GM10266 (cell line): ENCODE measurements around the gene TMEM135.
"Not testable (repeated sequence)": the region's sequence is repeated elsewhere in the genome, so short reads cannot be mapped to it uniquely, and the experiment has no call there.

Source experiments
- DNase-seq: peaks from one replicate; pipeline ENCODE4 v3.0.0; 2012; ENCODE audit errors: extremely low spot score
- TF ChIP-seq, protein P1 (sequence below): IDR thresholded peaks from 2 replicates; pipeline ENCODE4 v1.5.1; 2012; ENCODE audit warnings: mild to moderate bottlenecking, low read depth; ENCODE audit not compliant: control insufficient read depth, insufficient read depth; ENCODE audit errors: missing control alignments

TMEM135 gene

DNA sequence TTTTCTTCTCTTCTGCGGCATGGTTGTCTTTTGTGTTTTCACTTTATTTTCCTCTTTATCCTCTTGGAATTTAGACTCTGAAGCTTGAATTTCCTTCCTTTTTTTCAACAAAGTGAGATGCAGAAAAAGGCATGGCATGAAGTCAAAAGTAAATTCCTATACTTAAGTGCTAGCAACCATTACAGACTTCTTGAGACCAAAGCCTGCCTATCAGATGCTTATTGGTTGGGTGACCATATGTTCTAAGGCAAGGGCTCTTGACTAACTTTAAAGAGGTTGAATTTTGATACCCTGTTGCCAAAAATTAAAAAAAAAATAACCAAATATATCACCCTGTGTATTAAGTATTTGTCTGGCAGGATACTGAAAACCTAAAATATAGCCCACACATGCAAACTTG lies 237.4 kb downstream of the TMEM135 start:
- TF ChIP-seq, protein P1, sequence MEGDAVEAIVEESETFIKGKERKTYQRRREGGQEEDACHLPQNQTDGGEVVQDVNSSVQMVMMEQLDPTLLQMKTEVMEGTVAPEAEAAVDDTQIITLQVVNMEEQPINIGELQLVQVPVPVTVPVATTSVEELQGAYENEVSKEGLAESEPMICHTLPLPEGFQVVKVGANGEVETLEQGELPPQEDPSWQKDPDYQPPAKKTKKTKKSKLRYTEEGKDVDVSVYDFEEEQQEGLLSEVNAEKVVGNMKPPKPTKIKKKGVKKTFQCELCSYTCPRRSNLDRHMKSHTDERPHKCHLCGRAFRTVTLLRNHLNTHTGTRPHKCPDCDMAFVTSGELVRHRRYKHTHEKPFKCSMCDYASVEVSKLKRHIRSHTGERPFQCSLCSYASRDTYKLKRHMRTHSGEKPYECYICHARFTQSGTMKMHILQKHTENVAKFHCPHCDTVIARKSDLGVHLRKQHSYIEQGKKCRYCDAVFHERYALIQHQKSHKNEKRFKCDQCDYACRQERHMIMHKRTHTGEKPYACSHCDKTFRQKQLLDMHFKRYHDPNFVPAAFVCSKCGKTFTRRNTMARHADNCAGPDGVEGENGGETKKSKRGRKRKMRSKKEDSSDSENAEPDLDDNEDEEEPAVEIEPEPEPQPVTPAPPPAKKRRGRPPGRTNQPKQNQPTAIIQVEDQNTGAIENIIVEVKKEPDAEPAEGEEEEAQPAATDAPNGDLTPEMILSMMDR = no peak

DNA sequence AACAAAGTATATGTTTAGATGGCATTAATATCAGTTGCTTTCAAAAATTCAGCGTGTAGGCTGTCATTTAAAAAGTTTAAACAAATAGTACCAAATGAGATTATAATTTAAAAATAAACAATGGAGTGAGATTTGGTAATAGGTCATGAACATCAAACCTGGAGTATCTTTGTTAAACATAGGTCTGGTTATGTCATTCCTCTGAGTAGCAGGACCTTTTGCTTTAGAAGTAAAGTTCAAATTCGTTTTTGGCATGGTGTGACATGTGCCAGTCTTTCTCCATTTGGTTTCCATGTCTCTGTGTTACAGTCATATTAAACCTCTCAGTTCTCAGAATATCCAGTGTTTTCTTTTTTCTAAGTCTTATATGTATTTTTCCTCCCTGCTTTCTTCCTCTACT lies 242.4 kb downstream of the TMEM135 start:
- TF ChIP-seq, protein P1 = no peak
- no peak for DNase-seq

More for the DNA sequence above, 237.4 kb downstream of the TMEM135 start:
- DNase-seq = no peak

DNA sequence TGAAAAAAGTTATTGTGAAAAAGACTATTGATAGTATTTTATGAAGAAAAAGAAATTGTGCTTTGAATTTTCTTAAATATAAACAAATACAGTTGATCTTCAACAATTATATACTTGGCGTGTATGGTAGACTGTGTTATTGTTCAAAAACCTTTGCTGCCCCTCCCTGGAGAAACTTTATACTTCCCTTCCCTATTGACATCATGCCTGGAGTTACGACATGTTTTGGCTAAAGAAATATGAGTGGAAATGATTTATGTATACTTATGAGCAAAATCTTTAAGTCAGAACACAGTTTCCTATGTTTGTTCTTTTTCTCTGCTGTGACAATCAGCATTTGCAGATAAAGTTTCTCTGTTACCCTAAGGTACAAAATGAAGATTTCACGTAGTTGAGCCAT lies 243.8 kb downstream of the TMEM135 start:
- no peak for DNase-seq
- TF ChIP-seq, protein P1 = no peak

DNA sequence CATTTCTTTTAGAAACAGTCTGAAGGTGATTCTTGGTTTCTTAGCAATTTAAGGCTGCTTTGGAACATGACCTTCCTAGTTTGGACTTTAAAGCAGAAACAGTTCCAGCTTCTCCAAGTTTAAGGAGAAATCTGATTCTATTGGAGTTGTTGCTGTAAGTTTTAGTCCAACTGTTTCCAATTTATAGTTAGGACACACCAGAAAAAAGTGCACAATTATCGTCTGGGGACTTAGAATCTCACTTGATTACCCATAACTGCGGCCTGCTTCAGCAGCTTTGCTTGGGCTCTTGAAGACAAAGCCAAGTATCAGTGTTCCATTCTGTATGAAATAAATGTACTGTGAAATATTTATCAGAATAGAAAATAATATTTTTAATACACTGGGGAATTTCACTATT lies 246.6 kb downstream of the TMEM135 start:
- TF ChIP-seq, protein P1 = no peak
- no peak for DNase-seq

DNA sequence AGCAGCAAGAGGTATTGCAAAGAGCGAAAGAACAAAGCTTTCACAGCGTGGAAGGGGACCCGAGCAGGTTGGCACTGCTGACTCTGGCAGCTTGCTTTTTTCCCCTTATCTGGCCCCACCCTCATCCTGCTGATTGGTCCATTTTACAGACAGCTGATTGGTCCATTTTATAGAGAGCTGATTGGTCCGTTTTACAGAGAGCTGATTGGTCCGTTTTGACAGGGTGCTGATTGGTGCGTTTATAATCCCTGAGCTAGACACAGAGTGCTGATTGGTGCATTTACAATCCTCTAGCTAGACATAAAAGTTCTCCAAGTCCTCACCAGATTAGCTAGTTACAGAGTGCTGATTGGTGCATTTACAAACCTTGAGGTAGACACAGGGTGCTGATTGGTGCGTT lies 247.9 kb downstream of the TMEM135 start:
- not testable (repeated sequence) for DNase-seq

DNA sequence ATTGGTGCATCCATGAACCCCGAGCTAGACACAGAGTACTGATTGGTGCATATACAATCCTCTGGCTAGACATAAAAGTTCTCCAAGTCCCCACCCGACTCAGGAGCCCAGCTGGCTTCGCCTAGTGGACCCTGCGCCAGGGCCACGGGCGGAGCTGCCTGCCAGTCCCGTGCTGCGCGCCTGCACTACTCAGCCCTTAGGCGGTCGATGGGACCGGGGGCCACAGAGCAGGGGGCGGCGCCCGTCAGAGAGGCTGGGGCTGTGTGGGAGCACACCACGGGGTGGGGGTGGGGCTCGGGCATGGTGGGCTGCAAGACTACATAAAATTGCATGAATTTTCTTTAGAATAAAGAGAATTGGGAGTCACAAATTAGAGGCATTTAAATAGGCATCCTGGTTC lies 248.6 kb downstream of the TMEM135 start:
- DNase-seq = no peak
- TF ChIP-seq, protein P1 = no peak

DNA sequence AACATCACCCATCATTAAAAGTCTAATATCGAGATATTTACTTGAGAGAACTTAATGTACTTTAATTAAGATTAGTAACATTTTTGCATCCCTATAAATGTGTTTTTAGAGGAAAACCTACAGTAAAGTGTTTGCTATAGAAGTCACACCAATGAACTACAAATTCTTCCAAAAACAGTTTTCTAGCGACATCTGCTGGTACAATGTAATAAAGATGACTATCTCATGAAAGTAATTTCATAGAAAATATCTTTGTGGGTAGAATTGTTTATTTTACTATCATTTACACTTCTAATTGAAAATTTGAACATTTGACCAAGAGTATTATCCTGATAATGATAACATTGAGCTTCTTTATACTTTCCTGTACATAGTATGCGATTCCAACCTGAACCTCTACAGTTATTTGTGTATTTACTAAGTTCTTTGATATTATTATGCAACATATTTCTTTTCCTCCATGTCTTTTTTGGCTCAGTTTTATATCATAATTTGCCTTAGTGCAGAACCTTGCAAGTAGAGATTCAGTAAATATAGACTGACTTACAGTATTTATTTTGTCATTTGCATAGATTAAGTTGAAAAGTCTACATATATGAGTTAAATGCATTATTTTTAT lies 252.7 kb downstream of the TMEM135 start:
- DNase-seq = peak; percentile 47
- TF ChIP-seq, protein P1 = peak; percentile 55

DNA sequence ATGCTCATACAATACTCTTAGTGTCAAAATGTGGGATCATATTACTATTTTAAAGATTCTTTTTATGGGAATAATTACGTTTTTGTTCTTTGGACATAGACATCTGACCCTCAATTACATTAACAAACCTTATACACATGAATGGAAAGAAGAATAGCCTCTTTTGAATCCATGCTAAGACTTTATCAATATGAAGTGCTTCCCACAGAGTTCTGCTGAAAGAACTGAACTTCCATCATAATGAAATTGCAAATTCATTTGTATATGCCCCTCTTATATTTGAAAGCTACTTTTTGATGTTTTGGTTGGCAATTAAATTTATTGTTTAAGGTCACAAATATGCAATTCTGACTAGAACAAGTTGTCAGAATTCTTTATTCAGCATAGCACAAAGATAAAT lies 254.9 kb downstream of the TMEM135 start:
- TF ChIP-seq, protein P1 = no peak
- DNase-seq = no peak
